ENCODE results near the gene ASCL4. TPM values are rescaled to one million over a fixed set of nuclear protein-coding genes. Genes with fewer than 3 reads are reported as not detected.

ASCL4 gene
- total and polyA plus RNA-seq, 2 experiments from 2014 or later = 0.30 TPM; not detected in 1

GRCh38 chr12:107818984-107819383, 44.5 kb downstream of the ASCL4 start:
- H3K79me2 ChIP-seq = no peaks in the 10 kb centered on the region
- no peaks in the 10 kb centered on the region for H3K4me1 ChIP-seq (ENCODE audit: insufficient read depth)
- no peaks in the 10 kb centered on the region for H4K20me1 ChIP-seq (ENCODE audit: insufficient read depth, poor library complexity, severe bottlenecking)
- peak; percentile 39 for DNase-seq (ENCODE audit: low spot score)
- no peak overlapping the region for H3K4me3 ChIP-seq
- H3K36me3 ChIP-seq (replicated peaks; ENCODE audit: insufficient read depth, low read depth) = no peaks in the 10 kb centered on the region
- no peak for TF ChIP-seq EZH2 (IDR thresholded peaks at IDR 0.05; ENCODE audit: borderline replicate concordance)
- TF ChIP-seq, protein P1, sequence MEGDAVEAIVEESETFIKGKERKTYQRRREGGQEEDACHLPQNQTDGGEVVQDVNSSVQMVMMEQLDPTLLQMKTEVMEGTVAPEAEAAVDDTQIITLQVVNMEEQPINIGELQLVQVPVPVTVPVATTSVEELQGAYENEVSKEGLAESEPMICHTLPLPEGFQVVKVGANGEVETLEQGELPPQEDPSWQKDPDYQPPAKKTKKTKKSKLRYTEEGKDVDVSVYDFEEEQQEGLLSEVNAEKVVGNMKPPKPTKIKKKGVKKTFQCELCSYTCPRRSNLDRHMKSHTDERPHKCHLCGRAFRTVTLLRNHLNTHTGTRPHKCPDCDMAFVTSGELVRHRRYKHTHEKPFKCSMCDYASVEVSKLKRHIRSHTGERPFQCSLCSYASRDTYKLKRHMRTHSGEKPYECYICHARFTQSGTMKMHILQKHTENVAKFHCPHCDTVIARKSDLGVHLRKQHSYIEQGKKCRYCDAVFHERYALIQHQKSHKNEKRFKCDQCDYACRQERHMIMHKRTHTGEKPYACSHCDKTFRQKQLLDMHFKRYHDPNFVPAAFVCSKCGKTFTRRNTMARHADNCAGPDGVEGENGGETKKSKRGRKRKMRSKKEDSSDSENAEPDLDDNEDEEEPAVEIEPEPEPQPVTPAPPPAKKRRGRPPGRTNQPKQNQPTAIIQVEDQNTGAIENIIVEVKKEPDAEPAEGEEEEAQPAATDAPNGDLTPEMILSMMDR (IDR thresholded peaks at IDR 0.05; ENCODE audit: poor library complexity) = no peak
- TF ChIP-seq EZH2phosphoT487 (IDR thresholded peaks at IDR 0.05; ENCODE audit: low read depth, severe bottlenecking, unreplicated experiment) = no peak
- no peak overlapping the region for H3K27ac ChIP-seq
- no peaks in the 10 kb centered on the region for H3K27me3 ChIP-seq
- 57% methylated on average over 7 of the region's 7 CpGs for WGBS (ENCODE audit: low lambda C conversion rate, missing lambda C conversion rate)
- H3K9me3 ChIP-seq (ENCODE audit: low read depth) = no peaks in the 10 kb centered on the region
- no peak overlapping the region for H3K4me2 ChIP-seq
- no peaks in the 10 kb centered on the region for H3K9me2 ChIP-seq (replicated peaks; ENCODE audit: insufficient read depth)
- H2AFZ ChIP-seq = no peak overlapping the region

GRCh38 chr12:107822356-107822755, 47.9 kb downstream of the ASCL4 start:
- no peaks in the 10 kb centered on the region for H3K79me2 ChIP-seq
- 30% methylated on average over 8 of the region's 8 CpGs for WGBS (ENCODE audit: low lambda C conversion rate, missing lambda C conversion rate)
- no peak for DNase-seq (ENCODE audit: low spot score)
- no peaks in the 10 kb centered on the region for H3K27me3 ChIP-seq
- no peak overlapping the region for H3K27ac ChIP-seq
- no peak overlapping the region for H2AFZ ChIP-seq
- no peak overlapping the region for H3K4me3 ChIP-seq
- no peaks in the 10 kb centered on the region for H4K20me1 ChIP-seq (ENCODE audit: insufficient read depth, poor library complexity, severe bottlenecking)
- H3K4me1 ChIP-seq (ENCODE audit: insufficient read depth) = no peaks in the 10 kb centered on the region
- no peak overlapping the region for H3K4me2 ChIP-seq
- TF ChIP-seq, protein P1 (IDR thresholded peaks at IDR 0.05; ENCODE audit: poor library complexity) = no peak
- TF ChIP-seq EZH2 (IDR thresholded peaks at IDR 0.05; ENCODE audit: borderline replicate concordance) (no peak), EZH2phosphoT487 (IDR thresholded peaks at IDR 0.05; ENCODE audit: low read depth, severe bottlenecking, unreplicated experiment) (no peak)
- H3K36me3 ChIP-seq (replicated peaks; ENCODE audit: insufficient read depth, low read depth) = no peaks in the 10 kb centered on the region
- no peaks in the 10 kb centered on the region for H3K9me2 ChIP-seq (replicated peaks; ENCODE audit: insufficient read depth)
- peaks cover 3% of the 10 kb centered on the region for H3K9me3 ChIP-seq (ENCODE audit: low read depth)

Other genes with a start within 250 kb of the ASCL4 start
- 54.8 and 64.0 TPM in 2 replicates for gene PWP1, start 88.9 kb upstream of the ASCL4 start, total RNA-seq
- 60.4 and 63.4 TPM in 2 replicates for gene PWP1, start 88.9 kb upstream of the ASCL4 start, polyA plus RNA-seq
- gene PRDM4, start 13.6 kb upstream of the ASCL4 start, total RNA-seq = 38.7 and 46.4 TPM in 2 replicates
- gene PRDM4, start 13.6 kb upstream of the ASCL4 start, polyA plus RNA-seq = 25.9 and 28.5 TPM in 2 replicates